Adrenal gland (tissue), 12 donors: ENCODE results near the gene DHDH. TPM values are rescaled to one million over a fixed set of nuclear protein-coding genes. Genes with fewer than 3 reads are reported as not detected.

ENCODE experiments used
- DNase-seq, 7 donors: peaks; one replicate each; pipeline ENCODE4 v3.0.0-alpha.2; 2019 to 2020
- H3K27ac ChIP-seq, 5 donors: fragments of 200-600 bp; sonication (generic) in 4 of 5; 1 replicate in 3 of 5; 2 replicates in 2 of 5; pipeline versions ENCODE4 v1.5.1 to v1.8.0; 2016 to 2020; ENCODE audit warnings: mild to moderate bottlenecking in 1 of 5
- H3K27me3 ChIP-seq: fragments of 200-600 bp; 2 replicates; pipeline ENCODE4 v1.8.0; 2021
- H3K36me3 ChIP-seq, 2 donors: fragments of 200-600 bp; replicated peaks in 1 of 2; 1 replicate in 1 of 2; 2 replicates in 1 of 2; pipeline versions ENCODE4 v1.5.1 to v1.8.0; 2018 to 2022
- H3K4me1 ChIP-seq, 2 donors: fragments of 200-600 bp; replicated peaks in 1 of 2; 1 replicate in 1 of 2; 2 replicates in 1 of 2; pipeline versions ENCODE4 v1.5.1 to v1.8.0; 2018 to 2021
- H3K4me3 ChIP-seq, 4 donors: fragments of 200-600 bp; sonication (generic) in 3 of 4; one replicate each; pipeline ENCODE4 v1.5.1; 2016 to 2018
- H3K9me3 ChIP-seq, 3 donors: fragments of 200-600 bp; sonication (generic) in 1 of 3; replicated peaks in 1 of 3; 1 replicate in 2 of 3; 2 replicates in 1 of 3; pipeline versions ENCODE4 v1.5.1 to v1.8.0; 2016 to 2021
- POLR2A ChIP-seq, 2 donors: fragments of 450-650 bp; IDR thresholded peaks; one replicate each; pipeline ENCODE4 v1.6.1; 2017; ENCODE audit warnings: antibody characterized with exemption in 2 of 2, mild to moderate bottlenecking in 2 of 2, moderate library complexity in 1 of 2
- WGBS, 4 donors: extraction: QIAGEN DNeasy Blood & Tissue Kit in 2 of 4; methylation state at CpG; one replicate each; pipeline versions ENCODE4 v1.1.5 to v1.1.7; 2013 to 2017; 5-methylcytosine and 5-hydroxymethylcytosine counted together
- intact Hi-C, 2 donors: fragments of 100-400 bp; cut with DNase I; formaldehyde crosslinking; loops; one replicate each; pipeline versions ENCODE4 v1.14.1 to v1.15.0; 2022 to 2023
- polyA plus RNA-seq, 3 donors: library from polyadenylated mRNA; stranded (reverse); fragments of 200-250 nt in 2 of 3; fragments of 350-450 nt in 1 of 3; fragmentation: Illumina TruSeq in 1 of 3; extraction: RNeasy Lipid Tissue Mini Kit (QIAGEN cat#74804) in 1 of 3; gene quantifications; one replicate each; pipeline ENCODE4 v1.2.3, GENCODE V29; 2013 to 2014
- total RNA-seq, 9 donors: library from RNA; depleted of rRNA in 4 of 9; stranded (reverse); fragments of >200 nt in 4 of 9; fragments of 120-200 nt in 1 of 9; fragmentation: NEBNext Ultra II Directional in 1 of 9; extraction: Animal tissue kit (Norgen Biotek cat#: 25700) in 1 of 9; gene quantifications; one replicate each; pipeline versions ENCODE4 v1.1.0 to v1.2.4, GENCODE V29; 2013 to 2023
- TF ChIP-seq, protein P1 (sequence below), 6 experiments: fragments of 450-650 bp in 4 of 6; fragments of 200-600 bp in 2 of 6; sonication (generic) in 1 of 6; IDR thresholded peaks; 1 replicate in 5 of 6; 2 replicates in 1 of 6; pipeline versions ENCODE4 v1.5.1 to v1.8.0; 2016 to 2021; ENCODE audit warnings: antibody characterized with exemption in 6 of 6, mild to moderate bottlenecking in 2 of 6, moderate library complexity in 1 of 6
- donor health status: healthy with polysubstance abuse.
- donor health status: Bipolar disorder and iron deficiency.
- donor health status: DM: yes; HTN: yes; CAD: no.
- donor health status: DM: no; HTN: no; CAD: no.
- donor health status: DM: no; HTN: no; CAD: no.
- donor health status: DM: yes; HTN: yes; CAD: no.

The DHDH gene
- total and polyA plus RNA-seq, 12 donors: 0.17 to 2.8 (median 0.38) TPM; not detected in 5

DNA sequence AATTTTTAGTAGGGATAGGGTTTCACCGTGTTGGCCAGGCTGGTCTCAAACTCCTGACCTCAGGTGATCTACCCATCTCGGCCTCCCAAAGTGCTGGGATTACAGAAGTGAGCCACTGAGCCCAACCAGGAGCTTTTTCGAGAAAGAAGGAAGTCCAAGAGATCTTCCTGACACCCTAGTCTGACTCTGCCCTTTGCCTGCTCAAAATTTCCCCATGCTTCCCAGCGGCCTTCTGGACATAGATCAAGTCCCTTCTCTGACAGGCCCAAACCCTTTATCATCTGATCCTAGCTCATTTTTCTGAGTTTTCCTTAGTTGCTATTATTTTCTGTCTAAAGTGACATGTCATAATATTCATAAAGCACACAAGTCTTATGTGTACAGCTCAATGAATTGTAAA lies 19.6 kb downstream of the DHDH start:
- H3K27ac ChIP-seq: no peak overlapping the region

DNA sequence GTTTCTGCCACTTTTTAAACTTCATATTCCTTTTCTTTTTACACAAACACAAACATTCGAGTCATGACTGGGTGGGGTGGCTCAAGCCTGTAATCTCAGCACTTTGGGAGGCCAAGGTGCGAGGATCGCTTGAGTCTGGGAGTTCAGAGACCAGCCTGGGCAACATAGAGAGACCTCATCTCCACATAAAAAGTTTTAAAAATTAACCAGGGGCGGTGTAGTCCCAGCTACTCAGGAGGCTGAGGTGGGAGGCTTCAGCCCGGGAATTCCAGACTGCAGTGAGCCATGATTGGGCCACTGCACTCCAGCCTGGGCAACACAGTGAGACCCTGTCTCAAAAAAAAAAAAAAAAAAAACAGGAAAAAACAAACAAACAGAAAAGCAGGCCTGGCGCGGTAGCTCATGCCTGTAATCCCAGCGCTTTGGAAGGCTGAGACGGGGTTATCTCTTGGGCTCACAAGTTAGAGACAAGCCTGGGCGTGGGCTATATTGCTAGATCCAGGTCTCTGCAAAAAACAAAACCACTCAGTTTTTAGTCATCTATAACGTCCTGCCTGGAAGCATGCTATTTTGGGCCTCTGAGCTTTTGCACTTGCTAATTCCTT lies 20.6 kb downstream of the DHDH start:
- no peak for DNase-seq
- intact Hi-C loops: no loop called here
- 51 to 56% (median 53%) methylated on average over 11 of the region's 11 CpGs for WGBS, 4 donors

More for the DNA sequence above, 19.6 kb downstream of the DHDH start:
- H3K4me1 ChIP-seq: peaks cover 0 to 10% of the 10 kb centered on the region in 2 donors
- intact Hi-C loops: no loop called here
- WGBS, 4 donors: 58 to 82% (median 79%) methylated on average over 4 of the region's 4 CpGs
- no peak for DNase-seq
- no peak for TF ChIP-seq POLR2A (IDR thresholded peaks at IDR 0.05)
- TF ChIP-seq, protein P1, sequence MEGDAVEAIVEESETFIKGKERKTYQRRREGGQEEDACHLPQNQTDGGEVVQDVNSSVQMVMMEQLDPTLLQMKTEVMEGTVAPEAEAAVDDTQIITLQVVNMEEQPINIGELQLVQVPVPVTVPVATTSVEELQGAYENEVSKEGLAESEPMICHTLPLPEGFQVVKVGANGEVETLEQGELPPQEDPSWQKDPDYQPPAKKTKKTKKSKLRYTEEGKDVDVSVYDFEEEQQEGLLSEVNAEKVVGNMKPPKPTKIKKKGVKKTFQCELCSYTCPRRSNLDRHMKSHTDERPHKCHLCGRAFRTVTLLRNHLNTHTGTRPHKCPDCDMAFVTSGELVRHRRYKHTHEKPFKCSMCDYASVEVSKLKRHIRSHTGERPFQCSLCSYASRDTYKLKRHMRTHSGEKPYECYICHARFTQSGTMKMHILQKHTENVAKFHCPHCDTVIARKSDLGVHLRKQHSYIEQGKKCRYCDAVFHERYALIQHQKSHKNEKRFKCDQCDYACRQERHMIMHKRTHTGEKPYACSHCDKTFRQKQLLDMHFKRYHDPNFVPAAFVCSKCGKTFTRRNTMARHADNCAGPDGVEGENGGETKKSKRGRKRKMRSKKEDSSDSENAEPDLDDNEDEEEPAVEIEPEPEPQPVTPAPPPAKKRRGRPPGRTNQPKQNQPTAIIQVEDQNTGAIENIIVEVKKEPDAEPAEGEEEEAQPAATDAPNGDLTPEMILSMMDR (IDR thresholded peaks at IDR 0.05): no peak
- no peaks in the 10 kb centered on the region for H3K27me3 ChIP-seq
- no peak overlapping the region for H3K4me3 ChIP-seq
- H3K36me3 ChIP-seq: no peaks in the 10 kb centered on the region
- no peaks in the 10 kb centered on the region for H3K9me3 ChIP-seq

DNA sequence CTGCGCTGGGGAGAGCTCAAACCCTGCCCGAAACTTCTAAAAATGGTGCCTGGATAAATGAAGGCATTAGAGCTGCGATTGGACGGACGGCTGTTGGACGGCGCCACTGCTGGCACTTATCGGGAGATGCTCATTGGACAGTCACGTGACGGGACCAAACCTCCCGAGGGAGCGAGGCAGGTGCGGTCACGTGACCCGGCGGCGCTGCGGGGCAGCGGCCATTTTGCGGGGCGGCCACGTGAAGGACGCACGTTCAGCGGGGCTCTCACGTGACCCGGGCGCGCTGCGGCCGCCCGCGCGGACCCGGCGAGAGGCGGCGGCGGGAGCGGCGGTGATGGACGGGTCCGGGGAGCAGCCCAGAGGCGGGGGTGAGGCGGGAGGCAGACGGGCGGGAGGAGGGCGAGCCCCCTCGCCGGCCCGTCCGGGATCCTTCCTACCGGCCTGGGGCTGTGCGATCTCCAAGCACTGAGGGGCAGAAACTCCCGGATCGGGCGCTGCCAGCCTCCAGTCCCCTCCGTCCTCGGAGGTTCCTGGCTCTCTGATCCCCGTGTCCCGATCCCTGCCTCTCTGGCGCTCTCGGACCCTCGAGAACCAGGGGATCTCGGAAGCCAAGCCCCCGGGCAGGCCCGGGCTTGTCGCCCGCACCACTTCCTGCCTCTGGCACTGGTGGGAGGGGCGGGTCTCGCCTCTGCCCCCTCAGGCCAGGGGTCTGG lies 21.3 kb downstream of the DHDH start, which contains the start of gene BAX:
BAX (plus strand) TSS at position 281 of the 713 bp plus-strand sequence; CDS start at position 335, 54 bp downstream.
- peaks cover 0 to 10% of the 10 kb centered on the region in 2 donors for H3K4me1 ChIP-seq
- WGBS, 4 donors: 0 to 1% (median 0%) methylated on average over 2 to 70 of the region's 71 CpGs
- peak within 1 kb of the TSS; percentile 14 to 87 (median 69) for H3K27ac ChIP-seq
- H3K4me3 ChIP-seq: peak within 1 kb of the TSS; percentile 20 to 84 (median 76)
- peak; percentile 97 to 99 (median 98) for DNase-seq
- TF ChIP-seq, protein P1 (IDR thresholded peaks at IDR 0.05): peak in 2 of 6 experiments; percentile 18 to 26
- peak; percentile 58 to 66 for TF ChIP-seq POLR2A (IDR thresholded peaks at IDR 0.05)
- no peaks in the 10 kb centered on the region for H3K36me3 ChIP-seq
- H3K27me3 ChIP-seq: no peaks in the 10 kb centered on the region
- intact Hi-C loops: no loop called here
- no peaks in the 10 kb centered on the region for H3K9me3 ChIP-seq

More for the DNA sequence above, 20.6 kb downstream of the DHDH start:
- Histone ChIP-seq H3K27me3 (no peaks in the 10 kb centered on the region), H3K4me3 (peak overlapping the region in 2 of 4 donors; percentile 82 to 84), H3K36me3 (no peaks in the 10 kb centered on the region), H3K27ac (peak overlapping the region; percentile 3 to 87 (median 69)), H3K9me3 (no peaks in the 10 kb centered on the region), H3K4me1 (peaks cover 0 to 10% of the 10 kb centered on the region in 2 donors)
- no peak for TF ChIP-seq POLR2A (IDR thresholded peaks at IDR 0.05)
- TF ChIP-seq, protein P1 (IDR thresholded peaks at IDR 0.05): no peak

DNA sequence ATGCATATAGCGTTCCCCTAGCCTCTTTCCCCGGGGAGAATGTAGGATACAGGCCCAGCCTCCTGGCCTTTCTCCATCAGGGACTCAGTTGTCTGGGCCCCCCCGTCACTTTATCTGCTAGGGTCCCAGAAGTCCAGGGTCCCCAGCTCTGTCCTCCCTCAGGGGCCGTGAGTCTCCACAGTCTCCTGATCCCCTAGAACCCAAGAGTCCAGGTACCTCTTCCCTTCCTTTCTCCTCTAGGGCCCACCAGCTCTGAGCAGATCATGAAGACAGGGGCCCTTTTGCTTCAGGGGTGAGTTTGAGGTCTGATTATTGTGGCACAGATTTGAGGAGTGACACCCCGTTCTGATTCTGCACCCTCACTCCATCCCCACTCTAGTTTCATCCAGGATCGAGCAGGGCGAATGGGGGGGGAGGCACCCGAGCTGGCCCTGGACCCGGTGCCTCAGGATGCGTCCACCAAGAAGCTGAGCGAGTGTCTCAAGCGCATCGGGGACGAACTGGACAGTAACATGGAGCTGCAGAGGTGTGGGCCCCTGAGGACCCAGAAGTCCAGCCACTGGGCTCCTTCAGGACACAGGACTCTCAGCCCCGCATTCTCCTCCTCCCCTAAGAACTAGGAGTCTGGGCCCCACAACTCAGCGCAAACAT lies 21.9 kb downstream of the DHDH start:
- intact Hi-C loops: no loop called here
- Histone ChIP-seq H3K4me1 (peaks cover 0 to 10% of the 10 kb centered on the region in 2 donors), H3K36me3 (no peaks in the 10 kb centered on the region), H3K4me3 (peak overlapping the region; percentile 20 to 84 (median 76)), H3K9me3 (no peaks in the 10 kb centered on the region), H3K27ac (peak overlapping the region in 4 of 5 donors; percentile 33 to 87 (median 77)), H3K27me3 (no peaks in the 10 kb centered on the region)
- WGBS, 4 donors: 52 to 59% (median 55%) methylated on average over 9 to 16 of the region's 16 CpGs
- no peak for DNase-seq
- TF ChIP-seq, protein P1 (IDR thresholded peaks at IDR 0.05): no peak
- no peak for TF ChIP-seq POLR2A (IDR thresholded peaks at IDR 0.05)
